Upper lobe of right lung (tissue), 1 donor: Measurements from ENCODE around the gene NOSTRIN. TPM values are rescaled to one million over a fixed set of nuclear protein-coding genes. Genes with fewer than 3 reads are reported as not detected.

Source experiments
- ATAC-seq: fragments of 200-7000 bp; cut with Tn5 transposase; one replicate; pipeline ENCODE4 v1.9.1; 2020; ENCODE audit warnings: mild to moderate bottlenecking, moderate library complexity
- DNase-seq: peaks from one replicate; pipeline ENCODE4 v3.0.0-alpha.2; 2020
- H3K27ac ChIP-seq: fragments of 200-600 bp; one replicate; pipeline ENCODE4 v1.8.0; 2022
- H3K27me3 ChIP-seq: fragments of 200-600 bp; one replicate; pipeline ENCODE4 v1.8.0; 2022; ENCODE audit warnings: mild to moderate bottlenecking
- H3K36me3 ChIP-seq: fragments of 200-600 bp; one replicate; pipeline ENCODE4 v1.8.0; 2022
- H3K4me1 ChIP-seq: fragments of 200-600 bp; one replicate; pipeline ENCODE4 v1.8.0; 2022
- H3K4me3 ChIP-seq: fragments of 200-600 bp; one replicate; pipeline ENCODE4 v1.8.0; 2022; ENCODE audit warnings: mild to moderate bottlenecking
- H3K9me3 ChIP-seq: fragments of 200-600 bp; one replicate; pipeline ENCODE4 v1.8.0; 2022
- intact Hi-C: fragments of 100-400 bp; cut with DNase I; formaldehyde crosslinking; loops from one replicate; pipeline ENCODE4 v1.11.0; 2022
- total RNA-seq: library from RNA; stranded (reverse); fragmentation: NEBNext Ultra II Directional; extraction: Animal tissue kit (Norgen Biotek cat#: 25700); gene quantifications from one replicate; pipeline ENCODE4 v1.2.1, GENCODE V29; 2021
- TF ChIP-seq, protein P1 (sequence below): fragments of 200-600 bp; IDR thresholded peaks from one replicate; pipeline ENCODE4 v1.8.0; 2022; ENCODE audit warnings: antibody characterized with exemption
- donor health status: DM: no; HTN: yes; CAD: no; lungs with severe emphysema.

NOSTRIN gene
- total RNA-seq, 1 donor from 2014 or later, result 70.0 TPM

DNA sequence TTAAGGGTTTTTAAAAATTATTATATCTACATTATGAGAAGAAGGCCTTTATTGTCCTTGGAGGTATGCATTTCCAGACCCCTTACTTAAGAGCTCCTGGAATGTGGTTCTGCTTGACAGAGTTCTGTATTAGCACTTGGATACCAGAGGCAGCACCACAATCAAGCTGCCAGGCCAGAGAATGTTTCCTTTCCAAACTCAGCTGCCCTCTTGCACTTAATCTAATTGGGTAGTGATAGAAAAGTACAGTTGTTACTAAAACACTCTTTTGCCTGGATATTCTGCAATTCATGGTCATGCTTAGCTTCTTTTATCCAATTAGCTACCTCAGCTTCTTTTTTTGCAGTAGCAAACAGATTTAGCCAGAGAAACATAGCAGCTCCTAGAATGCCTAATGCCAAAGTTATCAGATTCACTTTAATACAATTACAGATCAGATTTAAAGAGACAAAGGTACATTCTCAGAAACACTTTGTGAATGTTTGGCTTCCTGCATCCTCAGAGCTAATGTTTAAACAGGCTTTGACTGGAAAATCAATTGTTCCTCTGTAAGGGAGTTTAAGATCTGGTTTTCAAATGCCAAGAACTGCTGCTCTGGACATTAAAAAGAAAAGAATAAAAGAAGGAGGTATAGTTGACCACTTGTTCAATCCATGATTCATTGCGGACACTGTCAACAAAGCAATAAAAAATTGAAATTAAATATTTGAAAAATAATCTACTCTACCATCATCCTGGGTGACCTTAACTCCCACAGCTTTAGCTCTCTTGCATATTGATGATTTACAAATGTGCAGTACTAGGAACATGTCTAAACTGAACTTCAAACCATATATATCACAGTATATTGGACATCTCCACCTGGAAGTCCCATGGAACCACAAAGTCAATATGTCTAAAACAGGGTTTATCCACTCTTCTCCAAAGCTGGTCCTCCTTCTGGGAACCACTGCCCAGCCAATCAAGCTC is 12.8 kb downstream of the NOSTRIN start:
- no peak overlapping the region for H3K4me3 ChIP-seq
- no peaks in the 10 kb centered on the region for H3K9me3 ChIP-seq
- TF ChIP-seq, protein P1, sequence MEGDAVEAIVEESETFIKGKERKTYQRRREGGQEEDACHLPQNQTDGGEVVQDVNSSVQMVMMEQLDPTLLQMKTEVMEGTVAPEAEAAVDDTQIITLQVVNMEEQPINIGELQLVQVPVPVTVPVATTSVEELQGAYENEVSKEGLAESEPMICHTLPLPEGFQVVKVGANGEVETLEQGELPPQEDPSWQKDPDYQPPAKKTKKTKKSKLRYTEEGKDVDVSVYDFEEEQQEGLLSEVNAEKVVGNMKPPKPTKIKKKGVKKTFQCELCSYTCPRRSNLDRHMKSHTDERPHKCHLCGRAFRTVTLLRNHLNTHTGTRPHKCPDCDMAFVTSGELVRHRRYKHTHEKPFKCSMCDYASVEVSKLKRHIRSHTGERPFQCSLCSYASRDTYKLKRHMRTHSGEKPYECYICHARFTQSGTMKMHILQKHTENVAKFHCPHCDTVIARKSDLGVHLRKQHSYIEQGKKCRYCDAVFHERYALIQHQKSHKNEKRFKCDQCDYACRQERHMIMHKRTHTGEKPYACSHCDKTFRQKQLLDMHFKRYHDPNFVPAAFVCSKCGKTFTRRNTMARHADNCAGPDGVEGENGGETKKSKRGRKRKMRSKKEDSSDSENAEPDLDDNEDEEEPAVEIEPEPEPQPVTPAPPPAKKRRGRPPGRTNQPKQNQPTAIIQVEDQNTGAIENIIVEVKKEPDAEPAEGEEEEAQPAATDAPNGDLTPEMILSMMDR, result no peak
- no peaks in the 10 kb centered on the region for H3K4me1 ChIP-seq
- H3K36me3 ChIP-seq, result no peaks in the 10 kb centered on the region
- intact Hi-C loops, result no loop called here
- ATAC-seq, result no peak
- H3K27ac ChIP-seq, result no peak overlapping the region
- no peak for DNase-seq
- H3K27me3 ChIP-seq, result no peaks in the 10 kb centered on the region

DNA sequence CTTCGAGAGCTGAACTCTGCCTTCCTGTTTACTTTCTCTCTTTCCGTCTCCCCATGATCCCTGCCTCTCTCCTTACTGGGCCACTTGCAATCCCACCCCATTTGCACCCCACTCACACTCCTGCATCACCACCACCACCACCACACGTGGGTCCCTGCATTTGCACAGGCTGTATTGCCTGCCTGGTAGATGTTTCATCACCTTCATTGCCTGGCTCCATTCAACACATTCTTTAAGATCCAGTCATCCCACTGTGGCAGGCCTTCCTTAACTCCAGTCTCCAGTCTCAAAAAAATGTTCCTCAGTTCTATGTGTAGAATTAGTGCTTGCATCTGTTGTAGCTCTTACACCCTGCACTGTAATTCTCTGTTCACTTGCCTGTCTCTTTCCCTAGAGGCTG is 13.9 kb downstream of the NOSTRIN start:
- intact Hi-C loops, result no loop called here
- no peak overlapping the region for H3K4me3 ChIP-seq
- no peaks in the 10 kb centered on the region for H3K27me3 ChIP-seq
- no peak overlapping the region for H3K27ac ChIP-seq
- no peaks in the 10 kb centered on the region for H3K36me3 ChIP-seq
- TF ChIP-seq, protein P1, result no peak
- no peaks in the 10 kb centered on the region for H3K9me3 ChIP-seq
- DNase-seq (no peak), ATAC-seq (peak; percentile 30)
- H3K4me1 ChIP-seq, result no peaks in the 10 kb centered on the region

DNA sequence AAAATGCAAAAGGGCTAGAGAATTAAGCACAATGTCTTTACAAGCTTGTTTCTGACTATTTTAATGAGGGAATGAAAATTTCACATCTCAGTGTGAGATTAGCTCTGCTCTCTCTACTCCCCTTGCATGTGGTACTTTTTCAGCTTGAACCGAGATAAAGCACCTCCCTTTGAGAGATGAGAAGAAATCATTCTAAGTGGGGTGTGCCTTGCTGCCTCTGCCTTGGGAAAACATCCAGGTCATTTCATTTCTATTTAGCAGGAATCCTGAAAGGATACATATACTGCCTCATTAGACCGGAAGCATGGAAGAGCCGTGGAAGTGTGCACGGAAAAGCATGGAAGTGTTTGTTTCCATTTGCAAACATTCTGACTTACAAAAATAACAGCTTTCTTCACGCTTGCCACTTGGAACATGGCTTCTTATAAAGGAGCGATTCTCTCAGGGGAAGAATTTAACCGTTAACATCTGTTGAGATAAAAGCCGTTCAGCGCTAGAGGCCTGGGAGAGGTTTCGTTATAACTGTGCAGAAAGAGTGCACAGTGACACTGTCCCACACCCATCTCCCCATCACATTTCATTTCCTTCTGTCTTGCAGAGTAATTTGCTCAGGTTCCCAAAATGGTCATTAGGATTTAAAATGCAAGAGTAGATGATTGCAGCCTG is 16.7 kb downstream of the NOSTRIN start:
- H3K27ac ChIP-seq, result no peak overlapping the region

DNA sequence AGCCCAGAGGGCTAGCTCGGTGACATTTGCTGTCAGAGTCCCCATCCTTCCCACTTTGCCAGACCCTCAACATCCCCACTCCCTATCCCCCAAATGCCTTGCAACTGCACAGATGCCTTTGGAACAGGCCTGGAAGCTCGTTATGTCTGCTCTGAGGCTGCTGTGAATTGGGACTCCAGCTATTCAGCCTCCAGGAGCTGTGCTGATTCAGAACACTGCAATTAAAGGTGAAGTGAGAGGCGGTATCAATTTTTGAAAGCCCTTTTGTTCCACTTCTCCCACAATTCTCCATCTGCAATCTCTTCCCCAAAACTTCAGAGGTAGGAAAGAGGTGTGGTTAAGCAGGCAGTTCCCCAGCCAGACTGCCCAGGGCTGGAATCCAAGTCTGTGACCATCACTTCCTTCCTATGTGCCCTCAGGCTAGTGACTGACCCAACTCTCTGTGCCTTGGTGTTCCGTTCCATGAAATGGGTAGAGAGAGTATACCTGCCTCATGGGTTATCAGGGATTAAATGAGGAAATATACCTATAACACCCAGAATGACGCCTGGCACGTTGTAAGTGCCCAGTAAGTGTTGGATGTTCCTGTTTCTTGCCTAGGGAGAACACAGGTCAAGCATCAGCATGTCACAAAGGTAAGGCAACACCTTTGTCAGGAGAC is 17.5 kb downstream of the NOSTRIN start:
- no peaks in the 10 kb centered on the region for H3K4me1 ChIP-seq
- no peaks in the 10 kb centered on the region for H3K9me3 ChIP-seq
- intact Hi-C loops, result no loop called here
- no peaks in the 10 kb centered on the region for H3K27me3 ChIP-seq
- no peaks in the 10 kb centered on the region for H3K36me3 ChIP-seq
- ATAC-seq (no peak), DNase-seq (no peak)
- H3K4me3 ChIP-seq, result no peak overlapping the region
- H3K27ac ChIP-seq, result no peak overlapping the region
- TF ChIP-seq, protein P1, result no peak

More for the DNA sequence above, 16.7 kb downstream of the NOSTRIN start:
- TF ChIP-seq, protein P1, result no peak
- H3K4me3 ChIP-seq, result no peak overlapping the region
- no peaks in the 10 kb centered on the region for H3K36me3 ChIP-seq
- H3K9me3 ChIP-seq, result no peaks in the 10 kb centered on the region
- no peaks in the 10 kb centered on the region for H3K27me3 ChIP-seq
- DNase-seq, result no peak
- intact Hi-C loops, result no loop called here
- no peak for ATAC-seq
- H3K4me1 ChIP-seq, result no peaks in the 10 kb centered on the region

DNA sequence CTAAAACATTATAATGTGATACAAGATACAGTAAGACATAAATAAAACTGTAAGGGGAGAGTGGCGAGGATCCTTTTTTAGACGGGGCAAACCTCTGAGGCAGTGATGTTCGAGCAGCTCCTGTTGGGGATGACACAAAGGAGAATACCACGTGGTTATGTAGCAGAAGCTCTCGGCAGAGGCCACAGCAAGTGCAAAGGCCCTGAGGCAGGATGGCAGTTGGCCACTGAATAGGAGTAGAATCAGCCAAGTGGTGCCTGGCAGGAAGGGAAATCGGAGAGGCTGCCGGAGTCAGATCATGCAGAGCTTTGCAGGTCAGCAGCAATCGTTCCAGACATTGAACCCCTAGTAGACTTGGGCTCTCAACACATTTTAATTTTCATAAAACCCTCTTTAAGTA is 19.1 kb downstream of the NOSTRIN start:
- no peaks in the 10 kb centered on the region for H3K9me3 ChIP-seq
- H3K36me3 ChIP-seq, result no peaks in the 10 kb centered on the region
- H3K4me3 ChIP-seq, result no peak overlapping the region
- H3K4me1 ChIP-seq, result no peaks in the 10 kb centered on the region
- H3K27me3 ChIP-seq, result no peaks in the 10 kb centered on the region
- H3K27ac ChIP-seq, result no peak overlapping the region
- TF ChIP-seq, protein P1, result no peak
- intact Hi-C loops, result no loop called here
- no peak for ATAC-seq
- no peak for DNase-seq
